Measurements from ENCODE around the gene CREB5.
"Not testable (repeated sequence)": the region's sequence is repeated elsewhere in the genome, so short reads cannot be mapped to it uniquely, and the experiment has no call there.

CREB5 gene

DNA sequence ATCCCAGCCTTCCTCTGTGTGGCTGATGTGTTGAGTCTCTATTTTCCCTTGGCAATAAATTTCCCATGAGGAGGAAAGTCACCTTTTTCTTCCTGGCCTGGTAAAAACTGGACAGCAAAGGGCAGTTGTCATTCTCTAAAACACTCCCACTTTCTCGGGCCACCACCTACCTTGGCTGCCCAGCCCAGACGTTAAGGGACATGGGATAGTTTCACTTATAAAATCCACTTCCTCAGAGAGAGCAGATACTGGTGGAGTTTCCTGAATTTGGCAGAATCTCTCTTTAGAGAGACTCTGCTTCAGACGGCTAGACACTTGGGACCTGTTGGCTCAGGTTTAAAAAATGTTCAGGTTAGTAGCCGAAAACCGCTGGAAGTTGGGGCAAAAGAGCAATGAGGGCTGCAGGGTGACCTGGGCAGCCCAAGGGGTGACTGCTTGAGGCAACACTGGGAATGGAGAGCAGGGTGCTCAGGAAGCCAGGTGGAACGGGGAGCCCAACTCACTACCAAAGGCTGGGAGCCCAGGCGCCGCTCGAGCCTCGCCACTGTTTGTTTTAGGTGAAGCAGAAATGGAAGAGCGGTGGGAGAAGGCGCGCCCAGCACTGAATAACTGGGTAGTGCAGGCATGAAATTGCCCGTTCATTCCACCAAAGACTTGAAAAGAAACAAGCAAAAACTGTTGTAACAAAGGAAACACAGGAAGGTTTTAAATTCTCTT is 359.7 kb downstream of the CREB5 start:
- peaks cover 2% of the 10 kb centered on the region for H3K27me3 Mint-ChIP-seq

DNA sequence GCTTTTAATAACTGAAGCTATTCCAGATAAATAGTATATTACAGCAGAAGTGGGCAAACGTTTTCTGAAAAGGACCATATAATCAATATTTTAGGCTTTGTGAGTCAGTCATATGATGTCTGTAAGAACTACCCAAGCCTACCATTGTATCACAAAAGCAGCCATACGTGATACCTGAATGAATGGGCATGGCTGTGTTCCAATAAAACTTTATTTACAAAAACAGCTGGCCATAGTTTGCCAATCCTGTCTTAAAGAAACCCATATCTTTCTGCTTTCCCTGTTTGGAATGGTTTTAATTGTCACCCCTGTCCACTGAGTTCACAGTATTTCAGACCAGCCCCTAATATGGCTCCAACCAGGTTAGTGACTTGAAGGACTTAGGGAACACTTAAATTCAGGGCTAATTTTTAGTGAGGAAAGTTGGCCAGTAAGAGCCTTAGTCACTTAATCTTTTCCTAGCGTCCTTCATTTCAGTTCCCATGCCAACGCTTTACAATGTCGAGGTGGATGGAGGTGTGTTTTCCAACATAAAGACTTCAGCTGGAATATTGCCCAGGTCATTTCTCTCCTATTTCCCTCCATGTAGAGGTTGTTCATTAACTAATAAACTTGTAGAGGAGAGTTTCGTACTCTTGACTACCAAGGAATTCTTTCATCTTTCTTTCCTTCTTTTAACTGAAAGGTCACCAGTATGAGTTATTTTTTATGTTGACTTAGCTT is 361.3 kb downstream of the CREB5 start:
- peaks cover 2% of the 10 kb centered on the region for H3K27me3 Mint-ChIP-seq
- no peaks in the 10 kb centered on the region for H3K4me1 Mint-ChIP-seq (ENCODE audit: low read depth)
- no peaks in the 10 kb centered on the region for H3K9me3 Mint-ChIP-seq (ENCODE audit: low read depth)
- H3K4me3 Mint-ChIP-seq, result no peak overlapping the region
- H3K36me3 Mint-ChIP-seq, result no peaks in the 10 kb centered on the region
- H3K27ac Mint-ChIP-seq, result no peak overlapping the region

More for the DNA sequence above, 359.7 kb downstream of the CREB5 start:
- H3K4me1 Mint-ChIP-seq (ENCODE audit: low read depth), result no peaks in the 10 kb centered on the region
- no peaks in the 10 kb centered on the region for H3K9me3 Mint-ChIP-seq (ENCODE audit: low read depth)
- no peak overlapping the region for H3K4me3 Mint-ChIP-seq
- H3K36me3 Mint-ChIP-seq, result no peaks in the 10 kb centered on the region
- H3K27ac Mint-ChIP-seq, result no peak overlapping the region

DNA sequence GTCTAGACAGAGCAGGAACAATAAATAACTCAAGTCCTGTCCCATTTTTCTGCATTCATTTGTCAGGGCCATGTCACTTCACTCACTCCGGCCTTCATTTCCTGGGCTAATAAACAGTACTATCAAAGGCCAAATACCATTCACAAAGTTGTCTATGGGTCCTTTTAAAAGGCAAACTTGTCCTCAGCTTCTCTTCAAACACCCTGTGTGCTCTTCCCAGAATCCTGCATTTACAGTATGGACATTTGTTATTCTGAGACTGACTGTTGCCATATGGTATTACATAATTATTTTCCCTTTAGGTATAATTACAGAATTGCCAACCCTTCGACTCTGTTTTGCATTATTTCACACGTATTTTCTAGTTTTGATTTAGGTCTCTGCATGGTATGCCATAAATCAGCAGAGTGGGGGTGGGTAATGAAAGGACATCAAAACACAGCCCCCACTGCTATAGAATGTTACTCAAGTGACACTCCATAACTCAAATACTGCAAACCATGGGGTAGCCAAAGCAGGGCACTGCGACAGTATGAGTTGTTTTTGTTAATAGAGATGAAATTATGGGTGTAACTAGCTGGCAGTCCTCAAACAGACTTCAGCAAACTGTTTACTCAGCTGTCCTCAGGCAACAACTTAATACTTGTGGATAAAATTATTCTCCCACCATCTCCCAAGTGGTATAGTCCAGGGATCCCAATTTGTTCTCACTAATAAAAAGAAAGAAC is 362.1 kb downstream of the CREB5 start:
- no peaks in the 10 kb centered on the region for H3K9me3 Mint-ChIP-seq (ENCODE audit: low read depth)
- no peak overlapping the region for H3K27ac Mint-ChIP-seq
- no peak overlapping the region for H3K4me3 Mint-ChIP-seq
- no peaks in the 10 kb centered on the region for H3K36me3 Mint-ChIP-seq
- H3K4me1 Mint-ChIP-seq (ENCODE audit: low read depth), result no peaks in the 10 kb centered on the region
- H3K27me3 Mint-ChIP-seq, result peaks cover 2% of the 10 kb centered on the region

DNA sequence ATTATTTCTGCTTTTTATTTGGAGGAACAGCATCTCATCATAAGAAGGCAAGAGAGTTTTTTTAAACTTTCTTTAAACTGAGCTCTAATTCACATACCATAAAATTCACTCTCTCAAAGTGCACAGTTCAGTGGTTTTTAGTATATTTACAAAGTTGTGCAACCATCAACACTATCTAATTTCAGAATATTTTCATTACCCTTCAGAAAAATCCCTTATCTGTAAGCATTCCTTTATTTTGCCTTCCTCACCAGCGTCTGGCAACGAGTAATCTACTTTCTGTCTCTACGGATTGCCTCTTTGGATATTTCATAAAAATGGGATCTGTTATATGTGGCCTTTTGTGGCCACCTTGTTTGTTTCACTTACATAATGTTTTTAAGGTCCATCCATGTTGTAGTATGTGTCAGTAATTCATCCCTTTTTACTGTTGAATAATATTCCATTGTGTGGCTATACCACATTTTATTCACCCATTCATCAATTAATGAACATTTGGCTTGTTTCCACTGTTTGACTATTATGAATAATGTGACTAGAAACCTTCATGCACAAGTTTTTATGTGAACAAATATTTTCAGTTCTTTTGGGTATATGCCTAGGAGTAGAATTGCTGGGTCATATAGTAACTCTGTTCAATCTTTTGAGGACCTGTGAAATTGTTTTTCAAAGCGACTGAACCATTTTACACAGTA is 364.3 kb downstream of the CREB5 start:
- Mint-ChIP-seq H3K4me3 (no peak overlapping the region), H3K27me3 (peaks cover 2% of the 10 kb centered on the region), H3K36me3 (no peaks in the 10 kb centered on the region), H3K27ac (no peak overlapping the region), H3K9me3 (ENCODE audit: low read depth) (no peaks in the 10 kb centered on the region), H3K4me1 (ENCODE audit: low read depth) (no peaks in the 10 kb centered on the region)

DNA sequence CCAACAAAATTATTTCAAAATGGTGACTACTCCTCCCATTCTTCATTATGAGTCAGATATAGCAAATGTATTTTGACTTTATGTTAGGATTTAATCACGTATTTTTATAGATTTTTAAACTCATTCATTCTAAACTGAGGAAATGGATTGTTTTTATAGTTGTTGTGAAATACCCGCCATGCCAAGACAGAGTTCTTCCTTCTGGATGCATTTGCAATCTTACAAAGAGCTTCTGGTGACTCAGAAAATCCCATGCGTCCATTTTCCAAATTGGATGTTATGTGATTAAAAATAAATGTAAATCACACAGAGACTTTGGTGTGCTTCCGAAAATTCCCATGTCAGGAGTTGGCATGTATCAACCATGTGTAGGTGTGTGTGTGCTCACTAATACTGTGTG is 366.5 kb downstream of the CREB5 start:
- Mint-ChIP-seq H3K4me3 (no peak overlapping the region), H3K4me1 (ENCODE audit: low read depth) (no peaks in the 10 kb centered on the region), H3K27ac (no peak overlapping the region), H3K36me3 (no peaks in the 10 kb centered on the region), H3K27me3 (peaks cover 2% of the 10 kb centered on the region), H3K9me3 (ENCODE audit: low read depth) (no peaks in the 10 kb centered on the region)

DNA sequence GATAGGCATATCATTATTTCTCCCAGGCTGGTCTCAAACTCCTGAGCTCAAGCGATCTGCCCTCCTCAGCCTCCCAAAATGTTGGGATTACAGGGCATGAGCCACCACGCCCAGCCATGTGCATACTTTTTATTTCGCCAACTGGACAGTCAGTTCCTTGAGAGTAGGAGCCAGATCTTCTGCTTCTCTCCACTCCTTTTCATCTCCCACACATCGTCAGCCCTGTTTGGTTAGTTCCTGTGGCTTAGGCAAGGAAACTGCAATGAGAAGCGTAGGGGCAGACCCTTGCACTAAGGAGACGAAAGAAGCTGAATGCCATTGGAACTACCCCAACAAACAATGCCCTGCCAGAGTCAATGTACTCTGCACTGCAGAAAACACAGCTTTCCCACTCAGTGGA is 367.6 kb downstream of the CREB5 start:
- no peaks in the 10 kb centered on the region for H3K4me1 Mint-ChIP-seq (ENCODE audit: low read depth)
- H3K27ac Mint-ChIP-seq, result no peak overlapping the region
- H3K9me3 Mint-ChIP-seq (ENCODE audit: low read depth), result no peaks in the 10 kb centered on the region
- H3K36me3 Mint-ChIP-seq, result no peaks in the 10 kb centered on the region
- H3K27me3 Mint-ChIP-seq, result no peaks in the 10 kb centered on the region
- H3K4me3 Mint-ChIP-seq, result no peak overlapping the region

DNA sequence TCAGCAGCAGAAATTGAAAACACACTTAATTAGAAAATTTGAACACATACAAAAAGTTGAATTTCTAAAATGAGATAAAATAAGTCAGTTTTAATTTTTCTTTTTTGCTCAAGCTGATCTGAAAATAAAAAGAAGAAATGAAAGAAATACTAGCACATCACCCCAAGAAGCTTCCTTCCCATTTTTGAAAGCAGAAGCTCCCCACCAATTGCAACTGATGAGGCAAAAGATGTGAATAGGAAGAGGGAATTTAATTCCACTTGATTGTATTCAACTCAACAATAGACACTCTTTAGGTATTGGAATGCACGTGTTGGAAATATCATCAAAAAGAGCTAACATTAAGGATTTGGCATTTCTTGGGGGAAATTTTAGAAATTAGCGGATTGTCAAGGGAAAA is 370.0 kb downstream of the CREB5 start:
- Mint-ChIP-seq H3K27me3 (no peaks in the 10 kb centered on the region), H3K36me3 (no peaks in the 10 kb centered on the region), H3K4me3 (no peak overlapping the region), H3K4me1 (ENCODE audit: low read depth) (no peaks in the 10 kb centered on the region), H3K27ac (no peak overlapping the region), H3K9me3 (ENCODE audit: low read depth) (no peaks in the 10 kb centered on the region)

DNA sequence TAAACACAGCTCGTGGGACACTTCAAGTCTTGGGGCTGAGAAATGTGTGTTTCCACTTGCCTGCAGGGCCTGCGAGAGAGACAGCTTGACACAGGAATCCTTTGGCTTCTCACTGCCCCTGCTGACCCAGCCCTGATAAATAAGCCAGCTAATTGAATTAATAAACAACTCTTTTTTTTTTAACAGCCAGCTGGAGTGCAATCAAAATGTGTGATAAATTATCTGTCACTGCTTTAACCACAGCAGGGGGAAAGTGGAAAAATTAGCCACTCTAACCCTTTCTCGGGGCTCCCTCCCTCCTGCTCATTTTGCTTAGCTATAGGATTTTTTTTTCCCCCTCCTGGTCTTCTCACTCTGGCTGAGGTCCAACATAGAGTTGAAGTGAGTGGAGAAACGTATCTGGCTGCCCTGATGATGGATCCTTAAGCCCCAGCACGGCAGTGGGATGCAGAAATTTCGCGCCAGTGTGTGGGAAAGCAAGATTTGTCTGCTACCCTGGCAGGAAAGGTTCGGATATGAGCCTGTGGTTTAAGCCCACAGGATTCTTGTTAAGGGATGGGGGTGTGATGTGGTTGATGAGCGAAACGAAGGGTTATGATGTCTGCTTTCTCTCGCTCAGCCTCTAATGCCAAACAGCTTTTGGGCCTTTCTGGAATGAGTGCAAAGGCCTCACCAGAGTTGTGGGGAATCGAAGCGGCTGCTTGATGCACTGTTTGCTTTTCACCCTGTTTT is 372.0 kb downstream of the CREB5 start:
- no peaks in the 10 kb centered on the region for H3K4me1 Mint-ChIP-seq (ENCODE audit: low read depth)
- no peak overlapping the region for H3K27ac Mint-ChIP-seq
- H3K36me3 Mint-ChIP-seq, result no peaks in the 10 kb centered on the region
- no peak overlapping the region for H3K4me3 Mint-ChIP-seq
- H3K27me3 Mint-ChIP-seq, result no peaks in the 10 kb centered on the region
- H3K9me3 Mint-ChIP-seq (ENCODE audit: low read depth), result no peaks in the 10 kb centered on the region

DNA sequence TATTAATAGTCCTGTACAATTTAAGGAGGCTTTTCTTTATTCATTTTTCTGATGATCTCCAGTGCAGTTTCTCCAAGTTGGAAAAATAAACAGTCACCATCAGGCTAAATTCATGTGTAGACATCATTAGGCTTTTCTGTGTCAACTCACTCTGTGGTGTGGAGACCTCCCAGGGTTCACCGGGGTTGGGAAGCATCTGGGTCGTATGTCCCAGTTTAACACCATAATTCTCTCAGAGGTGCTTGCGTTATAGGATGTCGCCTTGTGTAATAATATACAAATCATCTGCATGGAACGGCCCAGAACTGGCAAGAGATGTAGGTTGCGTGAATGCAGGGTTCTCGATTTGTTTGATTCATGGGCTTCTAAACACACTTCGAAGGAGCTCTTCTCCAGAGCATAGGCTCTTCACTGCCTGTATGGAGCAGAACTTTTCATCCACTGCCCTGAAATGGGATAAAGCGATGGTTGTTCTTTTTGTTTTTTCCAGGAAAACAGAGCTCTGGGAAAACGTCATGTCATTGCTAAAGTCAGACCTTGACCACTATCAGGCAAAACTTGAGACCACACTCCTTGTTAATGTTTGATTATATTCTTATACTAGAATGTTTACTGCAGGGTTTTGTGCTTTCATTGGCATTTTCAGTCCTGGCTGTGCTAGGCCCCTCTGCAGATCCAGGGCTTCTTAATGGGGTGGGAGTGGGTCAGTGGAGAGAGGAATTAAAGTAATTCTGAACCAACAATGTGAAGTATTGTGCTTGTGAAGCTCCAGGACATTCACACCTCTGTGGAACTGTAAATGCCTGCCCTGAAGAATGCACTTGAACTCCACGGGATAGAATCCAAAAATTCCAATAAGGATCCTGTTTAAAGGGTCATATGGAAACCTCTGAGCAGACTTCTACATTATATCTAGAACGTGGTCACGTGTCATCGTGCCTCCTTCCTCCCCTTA is 373.0 kb downstream of the CREB5 start:
- Mint-ChIP-seq H3K9me3 (ENCODE audit: low read depth) (no peaks in the 10 kb centered on the region), H3K4me3 (no peak overlapping the region), H3K4me1 (ENCODE audit: low read depth) (no peaks in the 10 kb centered on the region), H3K27me3 (no peaks in the 10 kb centered on the region), H3K36me3 (no peaks in the 10 kb centered on the region), H3K27ac (no peak overlapping the region)

DNA sequence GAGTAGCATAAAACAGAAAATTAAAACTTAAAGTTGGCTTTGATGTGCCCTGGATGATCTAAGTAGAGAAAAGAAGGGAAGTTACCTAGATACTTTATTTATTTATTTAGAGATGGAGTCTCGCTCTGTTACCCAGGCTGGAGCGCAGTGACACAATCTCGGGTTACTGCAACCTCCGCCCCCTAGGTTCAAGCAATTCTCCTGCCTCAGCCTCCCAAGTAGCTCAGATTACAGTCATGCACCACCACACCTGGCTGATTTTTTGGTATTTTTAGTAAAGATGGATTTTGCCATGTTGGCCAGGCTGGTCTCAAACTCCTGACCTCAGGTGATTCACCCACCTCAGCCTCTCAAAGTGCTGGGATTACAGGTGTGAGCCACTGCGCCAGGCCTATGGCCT is 373.8 kb downstream of the CREB5 start:
- not testable (repeated sequence) for H3K4me1 Mint-ChIP-seq (ENCODE audit: low read depth); H3K27me3 Mint-ChIP-seq; H3K4me3 Mint-ChIP-seq; H3K9me3 Mint-ChIP-seq (ENCODE audit: low read depth); H3K36me3 Mint-ChIP-seq; H3K27ac Mint-ChIP-seq

DNA sequence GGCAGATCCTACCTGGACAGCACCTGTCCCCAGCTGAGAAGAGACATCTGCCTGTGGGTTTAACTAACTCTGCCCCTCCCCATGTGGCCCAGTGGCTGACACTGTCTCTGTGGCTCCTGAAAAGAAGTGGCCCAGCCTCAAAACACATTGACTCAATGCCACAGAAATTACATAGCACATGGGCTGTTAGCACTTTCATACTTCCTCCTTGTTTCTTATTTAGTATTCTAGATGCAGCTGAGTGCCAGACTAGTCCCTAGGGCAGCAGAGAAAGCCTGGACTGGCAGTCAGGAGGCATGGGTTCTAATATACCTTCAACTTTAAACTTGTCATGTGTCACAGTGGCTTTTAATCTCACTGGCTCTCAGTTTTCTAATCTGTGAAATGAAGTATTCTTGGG is 374.8 kb downstream of the CREB5 start:
- H3K36me3 Mint-ChIP-seq, result no peaks in the 10 kb centered on the region
- H3K9me3 Mint-ChIP-seq (ENCODE audit: low read depth), result no peaks in the 10 kb centered on the region
- no peak overlapping the region for H3K4me3 Mint-ChIP-seq

DNA sequence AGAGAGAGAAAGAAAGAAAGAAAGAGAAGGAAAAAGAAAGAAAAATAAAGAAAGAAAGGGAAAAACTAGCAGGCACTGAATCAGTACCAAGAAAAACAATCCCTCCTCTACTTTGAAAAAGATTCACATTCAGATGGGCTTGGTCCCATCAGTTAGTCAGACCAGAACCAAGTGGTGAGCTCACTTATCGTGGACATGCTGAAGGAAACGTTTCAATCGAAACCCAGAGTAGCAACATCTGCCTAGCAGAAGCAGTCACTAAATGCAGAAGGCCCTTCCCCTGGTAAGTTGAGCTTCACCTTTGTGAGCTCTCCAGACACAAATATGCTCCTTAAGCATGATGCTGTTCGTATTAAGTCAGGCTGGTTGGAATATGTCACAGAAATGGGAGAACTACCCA is 378.1 kb downstream of the CREB5 start:
- H3K9me3 Mint-ChIP-seq (ENCODE audit: low read depth), result no peaks in the 10 kb centered on the region
- no peaks in the 10 kb centered on the region for H3K4me1 Mint-ChIP-seq (ENCODE audit: low read depth)
- H3K4me3 Mint-ChIP-seq, result no peak overlapping the region
- peaks cover 3% of the 10 kb centered on the region for H3K27me3 Mint-ChIP-seq
- H3K27ac Mint-ChIP-seq, result no peak overlapping the region
- H3K36me3 Mint-ChIP-seq, result no peaks in the 10 kb centered on the region

More for the DNA sequence above, 374.8 kb downstream of the CREB5 start:
- Mint-ChIP-seq H3K27ac (no peak overlapping the region), H3K4me1 (ENCODE audit: low read depth) (no peaks in the 10 kb centered on the region), H3K27me3 (no peaks in the 10 kb centered on the region)

DNA sequence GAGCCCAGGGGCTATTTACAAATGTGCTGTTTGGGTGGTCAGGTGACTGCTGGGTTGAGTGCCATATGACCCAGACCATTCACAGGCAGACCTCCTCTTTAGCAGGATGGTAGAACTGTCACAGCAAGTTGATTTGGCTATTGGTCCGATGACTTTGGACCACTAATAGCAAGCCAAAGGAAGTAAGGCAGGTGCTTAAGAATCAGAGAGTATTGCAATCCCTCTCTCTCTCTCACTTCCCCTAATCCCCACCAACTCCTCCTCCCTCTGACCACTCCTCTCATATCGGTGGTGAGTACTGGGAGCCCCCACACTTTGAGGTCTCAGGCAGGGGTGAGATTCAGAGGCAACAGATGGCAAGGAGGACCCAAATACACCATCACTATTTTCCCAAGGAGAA is 380.5 kb downstream of the CREB5 start:
- Mint-ChIP-seq H3K9me3 (ENCODE audit: low read depth) (no peaks in the 10 kb centered on the region), H3K36me3 (no peaks in the 10 kb centered on the region), H3K4me1 (ENCODE audit: low read depth) (no peaks in the 10 kb centered on the region), H3K4me3 (no peak overlapping the region), H3K27ac (no peak overlapping the region), H3K27me3 (peaks cover 3% of the 10 kb centered on the region)

Data from activated naive CD8-positive, alpha-beta T cell (primary cell).